ENCODE data around the gene NFATC3. TPM values are rescaled to one million over a fixed set of nuclear protein-coding genes. Genes with fewer than 3 reads are reported as not detected.

NFATC3 gene
- 13.8 and 16.7 TPM in 2 replicates for polyA plus RNA-seq (2011; rRNA removed)
- polyA minus RNA-seq (2011; rRNA and poly(A)+ RNA removed), result 33.8 and 42.5 TPM in 2 replicates

DNA sequence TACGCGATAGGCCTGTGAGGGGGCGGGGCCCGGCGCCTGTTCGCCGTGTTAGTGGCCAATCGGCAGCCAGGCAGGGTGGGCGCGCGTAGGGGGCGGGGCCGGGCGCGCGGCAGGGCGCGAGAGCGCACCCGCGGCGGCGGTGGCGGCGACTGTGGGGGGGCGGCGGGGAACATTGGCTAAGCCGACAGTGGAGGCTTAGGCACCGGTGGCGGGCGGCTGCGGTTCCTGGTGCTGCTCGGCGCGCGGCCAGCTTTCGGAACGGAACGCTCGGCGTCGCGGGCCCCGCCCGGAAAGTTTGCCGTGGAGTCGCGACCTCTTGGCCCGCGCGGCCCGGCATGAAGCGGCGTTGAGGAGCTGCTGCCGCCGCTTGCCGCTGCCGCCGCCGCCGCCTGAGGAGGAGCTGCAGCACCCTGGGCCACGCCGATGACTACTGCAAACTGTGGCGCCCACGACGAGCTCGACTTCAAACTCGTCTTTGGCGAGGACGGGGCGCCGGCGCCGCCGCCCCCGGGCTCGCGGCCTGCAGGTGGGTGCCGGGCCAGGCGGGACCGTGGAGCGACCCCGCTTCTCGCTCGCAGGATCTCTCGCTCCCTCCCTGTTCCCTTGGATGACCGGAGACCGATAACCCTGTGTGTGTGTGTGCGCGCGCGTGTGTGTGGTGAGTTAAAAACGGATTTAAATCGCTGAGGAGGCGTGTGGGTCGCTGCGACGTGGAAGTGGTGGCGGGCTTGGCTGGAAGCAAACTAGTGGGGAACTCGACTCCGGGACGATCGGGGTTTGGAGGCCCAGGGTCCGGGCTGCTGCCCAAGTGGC, at the start of gene NFATC3:
Gene NFATC3, plus strand, starts transcription at position 112 of the 813 bp plus-strand sequence. Its CDS starts 312 bp downstream, at position 424.
- peak; percentile 88 for DNase-seq (ENCODE audit: low read depth, low spot score)
- Histone ChIP-seq H3K27me3 (ENCODE audit: control insufficient read depth, insufficient read depth, low read length) (no peaks in the 10 kb centered on the region), H3K4me3 (ENCODE audit: low read depth, low read length) (peak within 1 kb of the TSS; percentile 81), H3K27ac (ENCODE audit: low read depth, low read length) (peak within 1 kb of the TSS; percentile 81), H3K9me3 (ENCODE audit: control insufficient read depth, insufficient read depth, low read length) (no peaks in the 10 kb centered on the region)
- CTCF ChIA-PET, result interaction anchor here (1.1 to 3.6 kb wide), 4 partner anchors 9 to 59 kb away, joined by 3 to 13 read pairs (median 8); no protein-coding TSS in a partner anchor
- POLR2A ChIA-PET, result interaction anchor here (0.6 to 3.5 kb wide), 7 partner anchors 9 to 279 kb away, joined by 3 to 13 read pairs (median 5); partner anchors contain the start of genes DDX28, DUS2, RANBP10 and SLC7A6
- TF ChIP-seq, protein P1, sequence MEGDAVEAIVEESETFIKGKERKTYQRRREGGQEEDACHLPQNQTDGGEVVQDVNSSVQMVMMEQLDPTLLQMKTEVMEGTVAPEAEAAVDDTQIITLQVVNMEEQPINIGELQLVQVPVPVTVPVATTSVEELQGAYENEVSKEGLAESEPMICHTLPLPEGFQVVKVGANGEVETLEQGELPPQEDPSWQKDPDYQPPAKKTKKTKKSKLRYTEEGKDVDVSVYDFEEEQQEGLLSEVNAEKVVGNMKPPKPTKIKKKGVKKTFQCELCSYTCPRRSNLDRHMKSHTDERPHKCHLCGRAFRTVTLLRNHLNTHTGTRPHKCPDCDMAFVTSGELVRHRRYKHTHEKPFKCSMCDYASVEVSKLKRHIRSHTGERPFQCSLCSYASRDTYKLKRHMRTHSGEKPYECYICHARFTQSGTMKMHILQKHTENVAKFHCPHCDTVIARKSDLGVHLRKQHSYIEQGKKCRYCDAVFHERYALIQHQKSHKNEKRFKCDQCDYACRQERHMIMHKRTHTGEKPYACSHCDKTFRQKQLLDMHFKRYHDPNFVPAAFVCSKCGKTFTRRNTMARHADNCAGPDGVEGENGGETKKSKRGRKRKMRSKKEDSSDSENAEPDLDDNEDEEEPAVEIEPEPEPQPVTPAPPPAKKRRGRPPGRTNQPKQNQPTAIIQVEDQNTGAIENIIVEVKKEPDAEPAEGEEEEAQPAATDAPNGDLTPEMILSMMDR (IDR thresholded peaks at IDR 0.05; ENCODE audit: low read depth, low read length), result no peak

DNA sequence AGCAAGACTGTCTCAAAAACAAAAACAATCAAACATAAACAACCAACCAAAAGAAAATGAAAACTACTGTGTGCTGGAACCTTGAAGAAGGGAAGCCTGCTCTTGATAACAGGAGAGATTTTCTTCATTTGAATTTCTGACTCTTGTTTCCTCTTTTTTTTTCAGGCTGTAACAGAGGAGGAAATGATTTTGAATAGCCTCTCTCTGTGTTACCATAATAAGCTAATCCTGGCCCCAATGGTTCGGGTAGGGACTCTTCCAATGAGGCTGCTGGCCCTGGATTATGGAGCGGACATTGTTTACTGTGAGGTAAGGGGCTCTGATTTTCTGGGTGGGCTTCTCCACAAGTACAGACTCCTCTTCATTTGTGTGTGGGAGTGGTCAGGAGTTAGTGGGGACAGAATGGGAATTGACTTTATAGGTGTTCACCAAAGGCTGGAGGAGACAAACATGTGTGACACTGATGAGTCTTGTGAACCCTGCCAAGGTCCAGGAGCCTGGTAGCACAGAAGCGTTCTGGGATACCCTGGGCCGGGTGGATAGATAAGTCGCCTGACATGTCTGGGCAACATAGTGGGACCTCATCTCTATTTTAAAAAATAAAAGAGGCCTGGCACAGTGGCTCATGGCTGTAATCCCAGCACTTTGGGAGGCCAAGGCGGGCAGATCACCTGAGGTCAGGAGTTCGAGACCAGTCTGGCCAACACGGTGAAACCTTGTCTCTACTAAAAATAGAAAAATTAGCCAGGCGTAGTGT, 47.2 kb upstream of the NFATC3 start:
- DNase-seq (ENCODE audit: low read depth, low spot score), result no peak
- no peak overlapping the region for H3K27ac ChIP-seq (ENCODE audit: low read depth, low read length)
- ChIA-PET POLR2A (no interaction called here), CTCF (interaction anchor here (0.7 kb wide), 1 partner anchor 10 kb away, joined by 3 read pairs; no protein-coding TSS in a partner anchor)
- H3K27me3 ChIP-seq (ENCODE audit: control insufficient read depth, insufficient read depth, low read length), result no peaks in the 10 kb centered on the region
- no peaks in the 10 kb centered on the region for H3K9me3 ChIP-seq (ENCODE audit: control insufficient read depth, insufficient read depth, low read length)
- TF ChIP-seq, protein P1 (IDR thresholded peaks at IDR 0.05; ENCODE audit: low read depth, low read length), result no peak
- H3K4me3 ChIP-seq (ENCODE audit: low read depth, low read length), result no peak overlapping the region

DNA sequence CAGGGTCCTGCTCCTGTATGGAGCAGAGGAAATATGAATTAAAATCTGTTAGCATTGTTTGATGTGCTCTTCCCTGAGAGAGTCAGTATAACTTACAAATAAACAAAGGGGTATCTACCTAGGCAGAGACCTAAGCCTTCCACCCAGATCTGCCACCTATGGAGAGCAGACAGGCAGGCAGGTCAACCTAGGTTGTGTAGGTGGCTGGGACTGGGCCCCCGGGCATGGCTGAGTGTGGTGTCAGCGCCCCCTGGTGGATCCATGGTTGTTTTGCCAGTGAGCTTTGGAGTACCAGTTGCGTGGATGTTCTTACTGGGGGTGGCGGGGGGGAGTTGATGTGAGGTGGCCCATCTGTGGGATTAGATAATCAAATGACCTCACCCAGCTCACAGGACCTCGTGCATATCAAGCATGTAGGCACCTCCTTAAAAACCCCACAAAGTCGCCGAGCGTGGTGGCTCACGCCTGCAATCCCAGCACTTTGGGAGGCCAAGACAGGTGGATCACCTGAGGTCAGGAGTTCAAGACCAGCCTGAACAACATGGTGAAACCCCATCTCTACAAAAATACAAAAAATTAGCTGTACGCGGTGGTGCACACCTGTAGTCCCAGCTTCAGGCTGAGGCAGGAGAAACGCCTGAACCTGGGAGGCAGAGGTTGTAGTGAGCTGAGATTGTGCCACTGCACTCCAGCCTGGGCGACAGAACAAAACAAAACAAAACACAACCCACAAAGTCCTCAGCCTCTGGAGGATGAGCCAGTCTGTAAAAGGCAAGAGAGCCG, 44.5 kb upstream of the NFATC3 start:
- H3K27ac ChIP-seq (ENCODE audit: low read depth, low read length), result no peak overlapping the region
- CTCF ChIA-PET, result interaction anchor here (0.5 to 1.8 kb wide), 50 partner anchors 8 to 948 kb away, joined by 3 to 22 read pairs (median 4); partner anchors contain the start of genes DDX28 and DUS2

DNA sequence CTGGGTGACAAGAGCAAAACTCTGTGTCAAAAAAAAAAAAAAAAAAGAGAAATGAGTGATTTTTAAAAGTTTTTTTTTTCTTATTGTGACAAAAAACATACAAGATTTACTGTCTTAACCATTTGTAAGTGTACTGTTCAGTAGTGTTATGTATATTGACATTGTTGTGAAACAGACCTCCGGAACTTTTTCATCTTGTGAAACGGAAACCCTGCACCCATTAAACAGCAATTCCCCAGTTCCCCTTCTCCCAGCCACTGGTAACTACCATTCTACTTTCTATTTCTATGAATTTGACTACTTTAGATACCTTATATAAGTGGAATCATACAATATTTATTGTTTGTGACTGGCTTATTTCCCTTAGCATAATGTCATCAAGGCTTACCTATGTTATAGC, 43.4 kb upstream of the NFATC3 start:
- POLR2A ChIA-PET, result no interaction called here

More for the DNA sequence above, 44.5 kb upstream of the NFATC3 start:
- H3K27me3 ChIP-seq (ENCODE audit: control insufficient read depth, insufficient read depth, low read length), result no peaks in the 10 kb centered on the region
- no peak overlapping the region for H3K4me3 ChIP-seq (ENCODE audit: low read depth, low read length)
- DNase-seq (ENCODE audit: low read depth, low spot score), result peak; percentile 18
- POLR2A ChIA-PET, result interaction anchor here (0.6 kb wide), 1 partner anchor 106 kb away, joined by 3 read pairs; no protein-coding TSS in a partner anchor
- H3K9me3 ChIP-seq (ENCODE audit: control insufficient read depth, insufficient read depth, low read length), result no peaks in the 10 kb centered on the region
- TF ChIP-seq, protein P1 (IDR thresholded peaks at IDR 0.05; ENCODE audit: low read depth, low read length), result peak; percentile 88

More for the DNA sequence above, 43.4 kb upstream of the NFATC3 start:
- Histone ChIP-seq H3K9me3 (ENCODE audit: control insufficient read depth, insufficient read depth, low read length) (no peaks in the 10 kb centered on the region), H3K27me3 (ENCODE audit: control insufficient read depth, insufficient read depth, low read length) (no peaks in the 10 kb centered on the region), H3K4me3 (ENCODE audit: low read depth, low read length) (no peak overlapping the region), H3K27ac (ENCODE audit: low read depth, low read length) (no peak overlapping the region)
- CTCF ChIA-PET, result interaction anchor here (0.7 to 1.7 kb wide), 7 partner anchors 19 to 520 kb away, joined by 3 to 16 read pairs (median 5); partner anchors contain the start of genes DDX28 and DUS2
- TF ChIP-seq, protein P1 (IDR thresholded peaks at IDR 0.05; ENCODE audit: low read depth, low read length), result no peak
- DNase-seq (ENCODE audit: low read depth, low spot score), result no peak
